Measurements from ENCODE around the gene P3H1.

GRCh38 chr1:42735056-42735455, 31.8 kb downstream of the P3H1 start:
- TF ChIP-seq, protein P1, sequence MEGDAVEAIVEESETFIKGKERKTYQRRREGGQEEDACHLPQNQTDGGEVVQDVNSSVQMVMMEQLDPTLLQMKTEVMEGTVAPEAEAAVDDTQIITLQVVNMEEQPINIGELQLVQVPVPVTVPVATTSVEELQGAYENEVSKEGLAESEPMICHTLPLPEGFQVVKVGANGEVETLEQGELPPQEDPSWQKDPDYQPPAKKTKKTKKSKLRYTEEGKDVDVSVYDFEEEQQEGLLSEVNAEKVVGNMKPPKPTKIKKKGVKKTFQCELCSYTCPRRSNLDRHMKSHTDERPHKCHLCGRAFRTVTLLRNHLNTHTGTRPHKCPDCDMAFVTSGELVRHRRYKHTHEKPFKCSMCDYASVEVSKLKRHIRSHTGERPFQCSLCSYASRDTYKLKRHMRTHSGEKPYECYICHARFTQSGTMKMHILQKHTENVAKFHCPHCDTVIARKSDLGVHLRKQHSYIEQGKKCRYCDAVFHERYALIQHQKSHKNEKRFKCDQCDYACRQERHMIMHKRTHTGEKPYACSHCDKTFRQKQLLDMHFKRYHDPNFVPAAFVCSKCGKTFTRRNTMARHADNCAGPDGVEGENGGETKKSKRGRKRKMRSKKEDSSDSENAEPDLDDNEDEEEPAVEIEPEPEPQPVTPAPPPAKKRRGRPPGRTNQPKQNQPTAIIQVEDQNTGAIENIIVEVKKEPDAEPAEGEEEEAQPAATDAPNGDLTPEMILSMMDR (IDR thresholded peaks at IDR 0.05) = no peak
- TF ChIP-seq POLR2A (IDR thresholded peaks at IDR 0.05) = no peak

All from uterus (tissue), 2 donors.